Naive B cell (primary cell): Measurements from ENCODE around the gene MMP25. TPM values are rescaled to one million over a fixed set of nuclear protein-coding genes. Genes with fewer than 3 reads are reported as not detected.

Source experiments
- ATAC-seq, 2 donors: fragments of 150-1000 bp; cut with Tn5 transposase; 2 replicates each; pipeline ENCODE4 v1.10.0; 2021; ENCODE audit warnings: low read depth in 2 of 2, mild to moderate bottlenecking in 2 of 2, moderate library complexity in 2 of 2
- DNase-seq: peaks from one replicate; pipeline ENCODE4 v3.0.0; 2022
- H3K27ac Mint-ChIP-seq, 6 donors: one replicate each; pipeline ENCODE4 v1.8.0; 2020 to 2022; ENCODE audit warnings: mild to moderate bottlenecking in 6 of 6, mixed read lengths in 6 of 6, moderate library complexity in 5 of 6, inconsistent platforms in 2 of 6
- H3K27me3 Mint-ChIP-seq, 3 donors: one replicate each; pipeline ENCODE4 v1.8.0; 2021 to 2022; ENCODE audit warnings: mixed read lengths in 3 of 3, mild to moderate bottlenecking in 1 of 3
- H3K36me3 Mint-ChIP-seq, 2 donors: one replicate each; pipeline ENCODE4 v1.8.0; 2020 to 2022; ENCODE audit warnings: mixed read lengths in 2 of 2, inconsistent platforms in 1 of 2, mild to moderate bottlenecking in 1 of 2
- H3K4me1 Mint-ChIP-seq, 3 donors: one replicate each; pipeline ENCODE4 v1.8.0; 2020 to 2022; ENCODE audit warnings: mixed read lengths in 3 of 3, inconsistent platforms in 1 of 3, mild to moderate bottlenecking in 1 of 3, moderate library complexity in 1 of 3
- H3K4me3 Mint-ChIP-seq, 8 donors: one replicate each; pipeline ENCODE4 v1.8.0; 2020 to 2022; ENCODE audit warnings: mild to moderate bottlenecking in 8 of 8, mixed read lengths in 8 of 8, moderate library complexity in 8 of 8, inconsistent platforms in 2 of 8
- H3K9me3 Mint-ChIP-seq, 7 donors: one replicate each; pipeline ENCODE4 v1.8.0; 2020 to 2022; ENCODE audit warnings: mixed read lengths in 7 of 7, mild to moderate bottlenecking in 5 of 7, inconsistent platforms in 2 of 7, moderate library complexity in 1 of 7
- polyA plus RNA-seq, 6 donors: library from polyadenylated mRNA; unstranded; fragments of 300-500 nt; fragmentation: Illumina TruSeq; gene quantifications; one replicate each; pipeline ENCODE4 v1.2.3, GENCODE V29; 2021; ENCODE audit warnings: low read depth in 6 of 6

The MMP25 gene
- polyA plus RNA-seq, 6 donors from 2014 or later = 0.29 to 0.55 TPM; not detected in 4

- no peak for DNase-seq
- no peak for ATAC-seq
- Mint-ChIP-seq H3K4me3 (peak overlapping the region in 4 of 8 donors; percentile 15 to 67 (median 48)), H3K27me3 (no peaks in the 10 kb centered on the region), H3K27ac (peak overlapping the region in 1 of 6 donors; percentile 54), H3K9me3 (no peaks in the 10 kb centered on the region), H3K4me1 (peaks cover 25 to 31% (median 30%) of the 10 kb centered on the region in 3 donors), H3K36me3 (no peaks in the 10 kb centered on the region)
Measured at GRCh38 chr16:3056336-3057180, 10.2 kb downstream of the MMP25 start.

- Mint-ChIP-seq H3K4me3 (peak overlapping the region; percentile 26 to 84 (median 64)), H3K27ac (no peak overlapping the region), H3K9me3 (no peaks in the 10 kb centered on the region), H3K4me1 (peaks cover 25 to 31% (median 30%) of the 10 kb centered on the region in 3 donors), H3K36me3 (no peaks in the 10 kb centered on the region), H3K27me3 (no peaks in the 10 kb centered on the region)
- ATAC-seq = no peak
- no peak for DNase-seq
Measured at GRCh38 chr16:3057181-3058138, 11.1 kb downstream of the MMP25 start.

- ATAC-seq = peak; percentile 50 to 52
- Mint-ChIP-seq H3K27me3 (peaks cover 0 to 7% (median 0%) of the 10 kb centered on the region in 3 donors), H3K27ac (peak overlapping the region in 1 of 6 donors; percentile 30), H3K9me3 (no peaks in the 10 kb centered on the region), H3K36me3 (no peaks in the 10 kb centered on the region), H3K4me3 (peak overlapping the region; percentile 73 to 90 (median 86)), H3K4me1 (peaks cover 25 to 31% (median 30%) of the 10 kb centered on the region in 3 donors)
- DNase-seq = peak; percentile 29
Measured at GRCh38 chr16:3058139-3059030, 12.0 kb downstream of the MMP25 start.

GRCh38 chr16:3059041-3059722, 12.8 kb downstream of the MMP25 start:
- peak; percentile 86 for DNase-seq
- Mint-ChIP-seq H3K36me3 (no peaks in the 10 kb centered on the region), H3K4me1 (peaks cover 18 to 31% (median 24%) of the 10 kb centered on the region in 3 donors), H3K27me3 (peaks cover 0 to 8% (median 0%) of the 10 kb centered on the region in 3 donors), H3K4me3 (peak overlapping the region; percentile 73 to 91 (median 88)), H3K9me3 (no peaks in the 10 kb centered on the region), H3K27ac (peak overlapping the region in 2 of 6 donors; percentile 84 to 95)
- peak; percentile 91 to 92 for ATAC-seq

GRCh38 chr16:3059723-3060242, 13.4 kb downstream of the MMP25 start:
- DNase-seq = no peak
- no peaks in the 10 kb centered on the region for H3K9me3 Mint-ChIP-seq
- peaks cover 14 to 29% (median 22%) of the 10 kb centered on the region in 3 donors for H3K4me1 Mint-ChIP-seq
- H3K4me3 Mint-ChIP-seq = peak overlapping the region; percentile 73 to 91 (median 87)
- H3K27ac Mint-ChIP-seq = peak overlapping the region in 3 of 6 donors; percentile 57 to 95 (median 84)
- H3K36me3 Mint-ChIP-seq = no peaks in the 10 kb centered on the region
- peaks cover 0 to 8% (median 0%) of the 10 kb centered on the region in 3 donors for H3K27me3 Mint-ChIP-seq
- no peak for ATAC-seq

GRCh38 chr16:3060339-3061127, 14.2 kb downstream of the MMP25 start:
- H3K4me1 Mint-ChIP-seq = peaks cover 12 to 21% (median 14%) of the 10 kb centered on the region in 3 donors

GRCh38 chr16:3062553-3062952, 16.2 kb downstream of the MMP25 start:
- ATAC-seq = no peak
- H3K27me3 Mint-ChIP-seq = peaks cover 0 to 14% (median 0%) of the 10 kb centered on the region in 3 donors
- peaks cover 9 to 12% (median 11%) of the 10 kb centered on the region in 3 donors for H3K4me1 Mint-ChIP-seq
- no peak overlapping the region for H3K27ac Mint-ChIP-seq
- H3K9me3 Mint-ChIP-seq = no peaks in the 10 kb centered on the region
- H3K36me3 Mint-ChIP-seq = no peaks in the 10 kb centered on the region
- no peak for DNase-seq
- H3K4me3 Mint-ChIP-seq = peak overlapping the region in 1 of 8 donors; percentile 55

More at GRCh38 chr16:3060339-3061127, 14.2 kb downstream of the MMP25 start:
- Mint-ChIP-seq H3K4me3 (peak overlapping the region; percentile 57 to 91 (median 86)), H3K36me3 (no peaks in the 10 kb centered on the region), H3K27ac (peak overlapping the region in 2 of 6 donors; percentile 36 to 39), H3K9me3 (no peaks in the 10 kb centered on the region), H3K27me3 (peaks cover 0 to 12% (median 0%) of the 10 kb centered on the region in 3 donors)
- DNase-seq = no peak
- ATAC-seq = no peak

- DNase-seq (no peak), ATAC-seq (no peak)
- Mint-ChIP-seq H3K4me3 (no peak overlapping the region), H3K27ac (no peak overlapping the region), H3K4me1 (peaks cover 9 to 14% (median 9%) of the 10 kb centered on the region in 3 donors), H3K36me3 (no peaks in the 10 kb centered on the region), H3K27me3 (peaks cover 0 to 14% (median 0%) of the 10 kb centered on the region in 3 donors), H3K9me3 (no peaks in the 10 kb centered on the region)
Measured at GRCh38 chr16:3063625-3064386, 17.4 kb downstream of the MMP25 start.

- no peaks in the 10 kb centered on the region for H3K9me3 Mint-ChIP-seq
- H3K4me3 Mint-ChIP-seq = no peak within 1 kb of the TSS
- DNase-seq (no peak), ATAC-seq (no peak)
- H3K27me3 Mint-ChIP-seq = peaks cover 0 to 14% (median 0%) of the 10 kb centered on the region in 3 donors
- no peaks in the 10 kb centered on the region for H3K36me3 Mint-ChIP-seq
- H3K4me1 Mint-ChIP-seq = peaks cover 0 to 8% (median 4%) of the 10 kb centered on the region in 3 donors
- H3K27ac Mint-ChIP-seq = peak within 1 kb of the TSS in 3 of 6 donors; percentile 69 to 89 (median 75)
Measured at GRCh38 chr16:3065069-3065741, 18.8 kb downstream of the MMP25 start, which contains the start of gene IL32. Gene IL32 (plus strand): TSS chr16:3065640. CDS start chr16:3065812, 172 bp downstream.

GRCh38 chr16:3065742-3066439, 19.5 kb downstream of the MMP25 start:
- no peak for DNase-seq
- ATAC-seq = no peak

More at GRCh38 chr16:3065742-3066439, 19.5 kb downstream of the MMP25 start:
- Mint-ChIP-seq H3K36me3 (no peaks in the 10 kb centered on the region), H3K9me3 (no peaks in the 10 kb centered on the region), H3K4me3 (no peak overlapping the region), H3K27me3 (peaks cover 0 to 14% (median 0%) of the 10 kb centered on the region in 3 donors), H3K4me1 (peaks cover 0 to 8% (median 4%) of the 10 kb centered on the region in 3 donors), H3K27ac (peak overlapping the region in 2 of 6 donors; percentile 69 to 89)
